T-cell (primary cell): ENCODE measurements around the gene B3GALT5. TPM values are rescaled to one million over a fixed set of nuclear protein-coding genes. Genes with fewer than 3 reads are reported as not detected.

Source experiments
- ATAC-seq, 4 experiments: fragments of 200-7000 bp in 3 of 4; fragments of 150-1000 bp in 1 of 4; cut with Tn5 transposase; replicated peaks in 1 of 4; 1 replicate in 3 of 4; 2 replicates in 1 of 4; pipeline ENCODE4 v1.10.0; 2021; ENCODE audit warnings: moderate library complexity in 3 of 4, mild to moderate bottlenecking in 2 of 4, moderate number of reproducible peaks in 1 of 4
- CTCF ChIA-PET, 2 donors: fragments of 300-600 bp; sonication (Branson Sonifier 250); formaldehyde crosslinking; loops; one replicate each; lab custom pipeline; 2022; ENCODE audit warnings: antibody characterized with exemption in 2 of 2; lab: Charles Lee
- POLR2A ChIA-PET, 2 donors: fragments of 300-600 bp; sonication (Branson Sonifier 250); formaldehyde crosslinking; loops; one replicate each; lab custom pipeline; 2022; ENCODE audit warnings: antibody characterized with exemption in 2 of 2; lab: Charles Lee
- DNase-seq, 35 experiments: peaks; one replicate each; pipeline versions ENCODE4 v3.0.0 to v3.0.0-alpha.2; 2013 to 2023
- H3K27ac ChIP-seq: one replicate; pipeline ENCODE4 v1.5.1; 2013; ENCODE audit warnings: low read length
- H3K27me3 ChIP-seq, 2 experiments: replicated peaks in 1 of 2; 1 replicate in 1 of 2; 2 replicates in 1 of 2; pipeline versions ENCODE4 v1.6.1 to v1.7.0; 2013; ENCODE audit warnings: low read length in 1 of 2, mixed read lengths in 1 of 2; ENCODE audit not compliant: control insufficient read depth in 2 of 2, insufficient read depth in 2 of 2; ENCODE audit errors: extremely low read depth in 1 of 2
- H3K36me3 ChIP-seq, 2 donors: 1 replicate in 1 of 2; 2 replicates in 1 of 2; pipeline versions ENCODE4 v1.6.1 to v1.7.0; 2013; ENCODE audit warnings: low read length in 1 of 2; ENCODE audit not compliant: control insufficient read depth in 2 of 2, insufficient read depth in 1 of 2; ENCODE audit errors: extremely low read depth in 1 of 2
- H3K4me1 ChIP-seq, 2 experiments: 1 replicate in 1 of 2; 2 replicates in 1 of 2; pipeline versions ENCODE4 v1.6.1 to v1.7.0; 2013; ENCODE audit warnings: low read length in 2 of 2, mixed read lengths in 1 of 2; ENCODE audit not compliant: insufficient read depth in 2 of 2, control insufficient read depth in 1 of 2; ENCODE audit errors: extremely low read depth in 1 of 2
- H3K4me3 ChIP-seq, 2 donors: 1 replicate in 1 of 2; 2 replicates in 1 of 2; pipeline versions ENCODE4 v1.5.1 to v1.7.0; 2013; ENCODE audit warnings: mild to moderate bottlenecking in 2 of 2, low read length in 1 of 2, moderate library complexity in 1 of 2; ENCODE audit not compliant: control insufficient read depth in 1 of 2; ENCODE audit errors: extremely low read depth in 1 of 2
- H3K9me3 ChIP-seq: 2 replicates; pipeline ENCODE4 v1.7.0; 2013
- H3K27ac Mint-ChIP-seq, 2 donors: one replicate each; pipeline ENCODE4 v1.8.0; 2020 to 2021; ENCODE audit warnings: mild to moderate bottlenecking in 2 of 2, mixed read lengths in 2 of 2
- H3K27me3 Mint-ChIP-seq, 2 donors: one replicate each; pipeline ENCODE4 v1.8.0; 2021 to 2022; ENCODE audit warnings: mixed read lengths in 2 of 2
- H3K36me3 Mint-ChIP-seq: one replicate; pipeline ENCODE4 v1.8.0; 2021; ENCODE audit warnings: mixed read lengths
- H3K4me1 Mint-ChIP-seq, 3 donors: one replicate each; pipeline ENCODE4 v1.8.0; 2020 to 2022; ENCODE audit warnings: mixed read lengths in 3 of 3, mild to moderate bottlenecking in 1 of 3
- H3K4me3 Mint-ChIP-seq, 3 donors: one replicate each; pipeline ENCODE4 v1.8.0; 2020 to 2022; ENCODE audit warnings: mild to moderate bottlenecking in 3 of 3, mixed read lengths in 3 of 3, moderate library complexity in 3 of 3
- H3K9me3 Mint-ChIP-seq, 3 donors: one replicate each; pipeline ENCODE4 v1.8.0; 2020 to 2022; ENCODE audit warnings: mixed read lengths in 3 of 3
- WGBS: methylation state at CpG from one replicate; pipeline ENCODE4 v1.1.5; 2013; ENCODE audit warnings: missing lambda C conversion rate; ENCODE audit not compliant: insufficient coverage; 5-methylcytosine and 5-hydroxymethylcytosine counted together
- total RNA-seq, 35 experiments: library from RNA in 6 of 35; stranded (reverse) in 6 of 35; fragments of 120-200 nt in 1 of 35; gene quantifications; one replicate each; pipeline versions ENCODE4 v1.2.1 to v1.2.4 and lab custom pipeline; 2013 to 2026

B3GALT5 gene
- total RNA-seq, 5 donors from 2014 or later (not counting 1 experiment from before 2014, with no cell fraction given) = 0.03 to 0.09 (median 0.06) TPM; not detected in 2

DNA sequence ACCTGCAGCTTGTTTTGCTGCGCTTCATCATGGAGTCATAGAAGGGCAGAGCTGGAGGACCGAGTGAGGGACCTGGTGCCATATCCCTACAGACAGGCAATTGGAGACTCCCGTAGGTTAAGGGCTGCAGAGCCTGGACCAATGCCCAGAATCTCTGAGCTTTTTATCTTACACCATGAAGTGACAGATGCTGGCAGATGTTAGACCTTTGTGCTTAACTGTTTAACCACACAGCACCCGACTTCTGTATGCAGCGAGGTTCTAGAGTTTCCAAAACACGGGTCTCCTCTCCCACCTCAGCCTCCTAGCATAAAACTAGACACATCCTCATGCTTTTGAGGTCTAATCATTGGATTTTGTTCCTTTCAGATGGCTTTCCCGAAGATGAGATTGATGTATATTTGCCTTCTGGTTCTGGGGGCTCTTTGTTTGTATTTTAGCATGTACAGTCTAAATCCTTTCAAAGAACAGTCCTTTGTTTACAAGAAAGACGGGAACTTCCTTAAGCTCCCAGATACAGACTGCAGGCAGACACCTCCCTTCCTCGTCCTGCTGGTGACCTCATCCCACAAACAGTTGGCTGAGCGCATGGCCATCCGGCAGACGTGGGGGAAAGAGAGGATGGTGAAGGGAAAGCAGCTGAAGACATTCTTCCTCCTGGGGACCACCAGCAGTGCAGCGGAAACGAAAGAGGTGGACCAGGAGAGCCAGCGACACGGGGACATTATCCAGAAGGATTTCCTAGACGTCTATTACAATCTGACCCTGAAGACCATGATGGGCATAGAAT is 47.6 kb downstream of the B3GALT5 start:
- Histone ChIP-seq H3K4me1 (no peaks in the 10 kb centered on the region), H3K9me3 (no peaks in the 10 kb centered on the region), H3K4me3 (no peak overlapping the region), H3K27ac (no peak overlapping the region), H3K27me3 (peaks cover 0 to 21% of the 10 kb centered on the region in 2 experiments), H3K36me3 (no peaks in the 10 kb centered on the region)
- no peaks in the 10 kb centered on the region for H3K4me1 Mint-ChIP-seq
- H3K27ac Mint-ChIP-seq = no peak overlapping the region
- H3K4me3 Mint-ChIP-seq = no peak overlapping the region
- H3K36me3 Mint-ChIP-seq = no peaks in the 10 kb centered on the region
- H3K27me3 Mint-ChIP-seq = peaks cover 8 to 9% of the 10 kb centered on the region in 2 donors
- H3K9me3 Mint-ChIP-seq = no peaks in the 10 kb centered on the region
- DNase-seq = no peak
- ChIA-PET CTCF (no interaction called here), POLR2A (interaction anchor here in 1 of 2 donors (1.0 kb wide), 1 partner anchor 41 kb away, joined by 3 read pairs; no protein-coding TSS in a partner anchor)
- WGBS = 18% methylated on average over 6 of the region's 17 CpGs
- ATAC-seq = no peak

DNA sequence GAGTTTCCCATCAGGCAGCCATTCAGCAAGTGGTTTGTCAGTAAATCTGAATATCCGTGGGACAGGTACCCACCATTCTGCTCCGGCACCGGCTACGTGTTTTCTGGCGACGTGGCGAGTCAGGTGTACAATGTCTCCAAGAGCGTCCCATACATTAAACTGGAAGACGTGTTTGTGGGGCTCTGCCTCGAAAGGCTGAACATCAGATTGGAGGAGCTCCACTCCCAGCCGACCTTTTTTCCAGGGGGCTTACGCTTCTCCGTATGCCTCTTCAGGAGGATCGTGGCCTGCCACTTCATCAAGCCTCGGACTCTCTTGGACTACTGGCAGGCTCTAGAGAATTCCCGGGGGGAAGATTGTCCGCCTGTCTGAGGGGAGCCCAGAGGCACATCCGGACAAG is 48.4 kb downstream of the B3GALT5 start:
- WGBS = 93% methylated on average over 18 of the region's 18 CpGs
- Histone ChIP-seq H3K36me3 (no peaks in the 10 kb centered on the region), H3K4me1 (no peaks in the 10 kb centered on the region), H3K27ac (no peak overlapping the region), H3K4me3 (no peak overlapping the region), H3K27me3 (peaks cover 0 to 20% of the 10 kb centered on the region in 2 experiments), H3K9me3 (no peaks in the 10 kb centered on the region)
- no peaks in the 10 kb centered on the region for H3K36me3 Mint-ChIP-seq
- H3K9me3 Mint-ChIP-seq = no peaks in the 10 kb centered on the region
- peaks cover 8 to 9% of the 10 kb centered on the region in 2 donors for H3K27me3 Mint-ChIP-seq
- H3K4me1 Mint-ChIP-seq = no peaks in the 10 kb centered on the region
- no peak for DNase-seq
- ChIA-PET CTCF (no interaction called here), POLR2A (interaction anchor here in 1 of 2 donors (1.0 kb wide), 1 partner anchor 40 kb away, joined by 3 read pairs; no protein-coding TSS in a partner anchor)
- no peak overlapping the region for H3K4me3 Mint-ChIP-seq
- ATAC-seq = no peak
- H3K27ac Mint-ChIP-seq = no peak overlapping the region

DNA sequence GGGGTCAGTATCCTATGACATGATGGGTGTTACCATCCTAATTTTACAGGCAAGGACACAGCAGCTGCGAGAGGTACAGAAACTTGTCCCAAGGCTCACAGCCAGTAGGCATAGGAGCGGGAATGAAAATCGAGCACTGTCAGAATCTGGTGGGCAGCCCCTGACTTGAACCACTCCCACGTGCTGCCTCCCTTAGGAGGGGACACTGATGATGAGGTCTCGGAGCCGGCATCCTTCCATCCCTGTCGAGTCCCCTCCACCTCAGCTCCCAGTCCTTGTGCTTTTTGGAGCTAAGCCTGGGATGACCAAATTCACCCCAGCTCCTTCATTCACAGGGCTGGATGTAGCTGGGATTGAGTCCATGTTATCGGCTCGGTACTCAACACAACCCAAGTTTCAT is 49.0 kb downstream of the B3GALT5 start:
- Mint-ChIP-seq H3K4me3 (no peak overlapping the region), H3K27ac (no peak overlapping the region), H3K9me3 (no peaks in the 10 kb centered on the region), H3K4me1 (no peaks in the 10 kb centered on the region), H3K36me3 (no peaks in the 10 kb centered on the region), H3K27me3 (peaks cover 5 to 8% of the 10 kb centered on the region in 2 donors)
- Histone ChIP-seq H3K27ac (no peak overlapping the region), H3K36me3 (no peaks in the 10 kb centered on the region), H3K4me1 (no peaks in the 10 kb centered on the region), H3K27me3 (peaks cover 0 to 17% of the 10 kb centered on the region in 2 experiments), H3K9me3 (no peaks in the 10 kb centered on the region), H3K4me3 (no peak overlapping the region)
- no peak for ATAC-seq
- CTCF ChIA-PET = no interaction called here
- POLR2A ChIA-PET = no interaction called here
- 95% methylated on average over 4 of the region's 9 CpGs for WGBS
- no peak for DNase-seq

DNA sequence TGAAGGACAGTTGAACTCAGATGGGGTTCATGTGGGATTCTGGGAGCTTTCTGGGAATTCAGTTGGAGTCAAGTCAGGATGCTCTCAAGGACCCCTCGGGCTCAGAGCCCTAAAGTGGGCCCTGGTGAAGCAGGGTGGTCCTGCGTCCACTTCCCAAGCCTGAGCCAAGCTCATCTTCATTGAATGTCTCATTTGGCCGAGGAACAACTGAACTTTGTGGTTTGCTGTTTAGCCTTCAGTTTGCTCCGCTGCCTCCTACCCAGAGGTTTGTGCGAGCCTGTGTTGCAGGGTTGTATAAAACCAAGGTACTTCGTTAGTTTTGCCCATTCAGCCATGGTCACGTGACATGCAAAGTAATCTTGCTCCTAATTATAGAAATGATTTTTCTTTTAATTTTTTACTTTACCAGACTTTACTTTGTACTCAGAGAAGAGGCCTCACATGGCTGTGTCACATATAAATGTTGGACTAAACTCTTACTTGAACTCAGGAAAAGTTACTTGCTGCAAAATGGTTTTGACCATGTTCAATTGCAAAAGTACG is 49.7 kb downstream of the B3GALT5 start:
- H3K27me3 Mint-ChIP-seq = peaks cover 3 to 8% of the 10 kb centered on the region in 2 donors
- H3K4me3 ChIP-seq = no peak overlapping the region
- POLR2A ChIA-PET = no interaction called here
- H3K36me3 Mint-ChIP-seq = no peaks in the 10 kb centered on the region
- no peak for DNase-seq
- CTCF ChIA-PET = no interaction called here
- H3K9me3 ChIP-seq = no peaks in the 10 kb centered on the region
- 57% methylated on average over 6 of the region's 8 CpGs for WGBS
- H3K27me3 ChIP-seq = peaks cover 0 to 17% of the 10 kb centered on the region in 2 experiments
- no peaks in the 10 kb centered on the region for H3K36me3 ChIP-seq
- H3K4me3 Mint-ChIP-seq = no peak overlapping the region
- no peak for ATAC-seq
- H3K27ac Mint-ChIP-seq = no peak overlapping the region
- H3K9me3 Mint-ChIP-seq = no peaks in the 10 kb centered on the region
- no peaks in the 10 kb centered on the region for H3K4me1 Mint-ChIP-seq
- no peaks in the 10 kb centered on the region for H3K4me1 ChIP-seq
- H3K27ac ChIP-seq = no peak overlapping the region

DNA sequence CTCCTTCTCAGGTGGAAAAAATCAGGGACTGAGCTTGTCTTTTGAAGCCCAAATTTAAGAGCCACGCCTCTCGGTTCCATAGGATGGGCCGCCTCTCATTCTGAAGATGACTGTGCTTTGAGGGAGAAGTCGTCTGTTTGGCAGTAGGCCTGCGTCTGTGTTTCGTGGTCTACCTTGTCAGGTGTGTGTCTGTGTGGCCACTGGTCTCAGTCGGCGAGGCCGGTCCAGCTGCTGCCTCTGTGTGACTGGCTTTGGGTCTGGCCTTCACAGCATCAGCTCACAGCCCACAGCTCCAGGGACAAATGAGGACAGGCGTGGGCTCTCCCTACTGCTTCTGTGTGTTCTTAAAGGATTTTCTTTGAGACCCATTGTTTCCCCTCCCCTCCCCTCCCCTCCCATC is 50.3 kb downstream of the B3GALT5 start:
- peaks cover 3 to 8% of the 10 kb centered on the region in 2 donors for H3K27me3 Mint-ChIP-seq
- H3K9me3 ChIP-seq = no peaks in the 10 kb centered on the region
- no peak overlapping the region for H3K4me3 ChIP-seq
- peaks cover 0 to 17% of the 10 kb centered on the region in 2 experiments for H3K27me3 ChIP-seq
- DNase-seq (no peak), ATAC-seq (no peak)
- no peaks in the 10 kb centered on the region for H3K36me3 ChIP-seq
- no peaks in the 10 kb centered on the region for H3K9me3 Mint-ChIP-seq
- no peaks in the 10 kb centered on the region for H3K36me3 Mint-ChIP-seq
- ChIA-PET CTCF (no interaction called here), POLR2A (no interaction called here)
- no peak overlapping the region for H3K27ac ChIP-seq
- no peak overlapping the region for H3K27ac Mint-ChIP-seq
- no peak overlapping the region for H3K4me3 Mint-ChIP-seq
- no peaks in the 10 kb centered on the region for H3K4me1 Mint-ChIP-seq
- no peaks in the 10 kb centered on the region for H3K4me1 ChIP-seq
- WGBS = 90% methylated on average over 7 of the region's 10 CpGs

DNA sequence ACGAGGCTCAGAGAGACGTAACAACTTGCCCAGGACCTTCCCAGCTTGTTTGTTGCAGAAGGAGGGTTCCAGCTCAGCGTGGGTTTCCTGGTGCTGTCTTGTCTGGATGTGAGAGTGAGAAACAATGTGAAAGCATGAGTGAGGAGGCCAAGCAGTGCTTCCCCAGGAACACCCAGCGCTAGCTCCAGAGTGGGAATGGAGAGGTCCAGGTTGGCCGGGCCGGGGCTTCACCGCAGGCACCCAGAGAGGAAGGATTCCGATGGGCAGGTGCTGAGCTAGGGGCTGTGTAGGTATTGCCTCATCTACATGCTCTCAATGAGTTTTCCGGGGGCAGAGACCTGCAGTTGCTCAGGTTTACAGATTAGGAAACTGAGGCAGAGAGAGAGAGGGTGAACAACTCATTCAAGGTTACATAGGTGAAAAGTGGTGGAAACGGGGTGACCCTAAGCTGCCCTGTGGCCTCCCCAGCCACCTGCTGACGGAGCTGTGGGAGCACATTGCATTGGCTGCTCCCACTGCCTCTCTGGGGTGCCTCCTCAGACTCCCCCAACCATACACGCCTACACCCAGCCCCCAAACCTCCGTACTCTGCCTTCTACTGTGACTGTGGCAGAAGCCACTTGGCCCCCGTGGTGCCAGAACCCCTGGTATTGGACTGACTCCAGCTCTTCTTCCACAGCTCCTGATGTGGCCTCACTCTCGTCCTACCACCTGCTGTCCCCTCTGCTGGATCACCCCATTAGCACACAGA is 51.2 kb downstream of the B3GALT5 start:
- POLR2A ChIA-PET = no interaction called here
- Histone ChIP-seq H3K36me3 (no peaks in the 10 kb centered on the region), H3K4me1 (no peaks in the 10 kb centered on the region), H3K9me3 (no peaks in the 10 kb centered on the region), H3K4me3 (no peak overlapping the region), H3K27me3 (peaks cover 0 to 17% of the 10 kb centered on the region in 2 experiments), H3K27ac (no peak overlapping the region)
- H3K36me3 Mint-ChIP-seq = no peaks in the 10 kb centered on the region
- DNase-seq = no peak
- CTCF ChIA-PET = no interaction called here
- no peak overlapping the region for H3K27ac Mint-ChIP-seq
- WGBS = 80% methylated on average over 11 of the region's 15 CpGs
- peaks cover 3 to 6% of the 10 kb centered on the region in 2 donors for H3K27me3 Mint-ChIP-seq
- H3K4me1 Mint-ChIP-seq = no peaks in the 10 kb centered on the region
- no peak for ATAC-seq
- H3K9me3 Mint-ChIP-seq = no peaks in the 10 kb centered on the region
- no peak overlapping the region for H3K4me3 Mint-ChIP-seq
